HepG2 (cell line): ENCODE measurements around the gene CTDP1. TPM values are rescaled to one million over a fixed set of nuclear protein-coding genes. Genes with fewer than 3 reads are reported as not detected.

Source experiments
- ATAC-seq: fragments of 200-7000 bp; cut with Tn5 transposase; 3 replicates; pipeline ENCODE4 v1.9.1; 2020; ENCODE audit warnings: mild to moderate bottlenecking, moderate library complexity
- BruUV-seq: library from RNA; stranded (reverse); fragments of 400-500 nt; replicated peaks from 2 replicates; lab custom pipeline; 2021; lab: Mats Ljungman, UMichigan
- CTCF ChIA-PET: fragments of 300-600 bp; formaldehyde crosslinking; extraction: SDS; loops from one replicate; lab custom pipeline; 2021; ENCODE audit warnings: low total read pairs, inconsistent platforms, low intra/inter-chr PET ratio; lab: Yijun Ruan, JAX
- POLR2A ChIA-PET: fragments of 350-600 bp; sonication (Branson Sonifier 250); formaldehyde crosslinking; loops from one replicate; lab custom pipeline; 2020; ENCODE audit warnings: antibody characterized with exemption, inconsistent platforms; lab: Yijun Ruan, JAX
- DNase-seq: peaks from one replicate; pipeline ENCODE4 v3.0.0-alpha.2; 2015; ENCODE audit warnings: low spot score
- FAIRE-seq: peaks from 3 replicates; lab custom pipeline; 2011; peaks lifted over from hg19 to GRCh38; lab: Jason Lieb, UNC
- H2AFZ ChIP-seq: one replicate; pipeline ENCODE4 v1.6.1; 2011; ENCODE audit warnings: low read length, inconsistent platforms
- H3K27ac ChIP-seq: fragments of 300-600 bp; 3 replicates; pipeline ENCODE4 v1.8.0; 2011; ENCODE audit warnings: mixed run types, mild to moderate bottlenecking, mixed read lengths, low read length, inconsistent platforms; ENCODE audit not compliant: insufficient read depth; ENCODE audit errors: extremely low read length
- H3K27me3 ChIP-seq, 2 experiments: fragments of 200-600 bp in 1 of 2; 2 replicates in 1 of 2; 3 replicates in 1 of 2; pipeline versions ENCODE4 v1.6.0 to v1.8.0; 2011; ENCODE audit warnings: low read length in 2 of 2, mild to moderate bottlenecking in 2 of 2, moderate library complexity in 2 of 2, inconsistent platforms in 1 of 2; ENCODE audit not compliant: insufficient read depth in 2 of 2, control insufficient read depth in 1 of 2
- H3K36me3 ChIP-seq, 2 experiments: fragments of 200-600 bp in 1 of 2; replicated peaks in 1 of 2; 2 replicates in 1 of 2; 3 replicates in 1 of 2; pipeline versions ENCODE4 v1.5.1 to v1.8.0; 2011; ENCODE audit warnings: low read length in 2 of 2, inconsistent platforms in 1 of 2; ENCODE audit not compliant: insufficient read depth in 2 of 2, control insufficient read depth in 1 of 2
- H3K4me1 ChIP-seq: 2 replicates; pipeline ENCODE4 v1.5.1; 2012; ENCODE audit warnings: low read length, inconsistent platforms; ENCODE audit not compliant: insufficient read depth
- H3K4me2 ChIP-seq: 2 replicates; pipeline ENCODE4 v1.6.0; 2011; ENCODE audit warnings: low read depth, low read length, inconsistent platforms
- H3K4me3 ChIP-seq, 3 experiments: fragments of 200-600 bp in 1 of 3; sonication (generic), shearing (Covaris generic) in 1 of 3; replicated peaks in 1 of 3; 2 replicates each; pipeline ENCODE4 v1.5.1; 2011 to 2016; ENCODE audit warnings: low read length in 3 of 3, inconsistent platforms in 2 of 3, low read depth in 2 of 3, mild to moderate bottlenecking in 2 of 3, control low read depth in 1 of 3, mixed read lengths in 1 of 3; ENCODE audit not compliant: insufficient read depth in 1 of 3
- H3K79me2 ChIP-seq: one replicate; pipeline ENCODE4 v1.6.1; 2011; ENCODE audit warnings: low read length, inconsistent platforms; ENCODE audit not compliant: insufficient read depth
- H3K9ac ChIP-seq: 2 replicates; pipeline ENCODE4 v1.6.0; 2011; ENCODE audit warnings: mild to moderate bottlenecking, low read depth, low read length, inconsistent platforms; ENCODE audit not compliant: insufficient read depth
- H3K9me3 ChIP-seq: 2 replicates; pipeline ENCODE4 v1.5.1; 2012; ENCODE audit warnings: mild to moderate bottlenecking, low read length
- H4K20me1 ChIP-seq: 2 replicates; pipeline ENCODE4 v1.6.0; 2011; ENCODE audit warnings: inconsistent platforms, mild to moderate bottlenecking, low read length, moderate library complexity; ENCODE audit not compliant: insufficient read depth
- KAT8 ChIP-seq: IDR thresholded peaks from 2 replicates; pipeline ENCODE4 v1.6.1; 2016; ENCODE audit warnings: missing genetic modification reagents, missing compliant biosample characterization
- KDM1A ChIP-seq: IDR thresholded peaks from 2 replicates; pipeline ENCODE4 v1.6.1; 2016; ENCODE audit warnings: missing compliant biosample characterization
- KDM5B ChIP-seq: sonication (generic); formaldehyde crosslinking; IDR thresholded peaks from 2 replicates; pipeline ENCODE4 v1.4.0; 2020; ENCODE audit warnings: missing genetic modification reagents, mild to moderate bottlenecking, borderline replicate concordance
- MAFG ChIP-seq: sonication (generic); formaldehyde crosslinking; IDR thresholded peaks from 2 replicates; pipeline ENCODE4 v1.5.1; 2020; ENCODE audit warnings: mild to moderate bottlenecking, missing genetic modification reagents
- MATR3 ChIP-seq: sonication (generic); formaldehyde crosslinking; IDR thresholded peaks from 2 replicates; pipeline ENCODE4 v1.4.0; 2020; ENCODE audit warnings: missing genetic modification reagents
- MIER2 ChIP-seq: IDR thresholded peaks from 2 replicates; pipeline ENCODE4 v1.6.1; 2016; ENCODE audit warnings: missing biosample characterization, missing genetic modification reagents
- NCOA1 ChIP-seq: sonication (generic); formaldehyde crosslinking; IDR thresholded peaks from 2 replicates; pipeline ENCODE4 v1.9.0; 2021; ENCODE audit warnings: missing genetic modification reagents
- ONECUT2 ChIP-seq: sonication (generic); formaldehyde crosslinking; IDR thresholded peaks from 2 replicates; pipeline ENCODE4 v1.4.0; 2020; ENCODE audit warnings: missing genetic modification reagents
- PHF21A ChIP-seq: sonication (generic); formaldehyde crosslinking; IDR thresholded peaks from 2 replicates; pipeline ENCODE4 v1.5.0; 2020; ENCODE audit warnings: mild to moderate bottlenecking, missing genetic modification reagents
- SRSF4 ChIP-seq: fragments of 200-400 bp; formaldehyde crosslinking; IDR thresholded peaks from one replicate; pipeline ENCODE4 v1.6.1; 2018; ENCODE audit warnings: mild to moderate bottlenecking, low read depth, low read length, moderate library complexity; ENCODE audit not compliant: poor library complexity, severe bottlenecking
- ZBTB49 ChIP-seq: sonication (generic); formaldehyde crosslinking; IDR thresholded peaks from 2 replicates; pipeline ENCODE4 v1.4.0; 2020; ENCODE audit warnings: missing genetic modification reagents, borderline replicate concordance
- ZMYM3 ChIP-seq: sonication (generic); formaldehyde crosslinking; IDR thresholded peaks from 2 replicates; pipeline ENCODE4 v1.5.1; 2020; ENCODE audit warnings: mild to moderate bottlenecking, missing genetic modification reagents
- ZNF260 ChIP-seq: sonication (generic); formaldehyde crosslinking; IDR thresholded peaks from 2 replicates; pipeline ENCODE4 v1.4.0; 2020; ENCODE audit warnings: missing genetic modification reagents, low read depth, mild to moderate bottlenecking, borderline replicate concordance
- ZNF282 ChIP-seq: fragments of 450-650 bp; IDR thresholded peaks from 2 replicates; pipeline ENCODE4 v1.6.1; 2018; ENCODE audit not compliant: partially characterized antibody
- ZNF543 ChIP-seq: sonication (generic); formaldehyde crosslinking; IDR thresholded peaks from 2 replicates; pipeline ENCODE4 v1.4.0; 2020; ENCODE audit warnings: mild to moderate bottlenecking, missing genetic modification reagents
- ZNF597 ChIP-seq: sonication (generic); formaldehyde crosslinking; IDR thresholded peaks from 2 replicates; pipeline ENCODE4 v1.5.0; 2020; ENCODE audit warnings: missing genetic modification reagents
- ZNF747 ChIP-seq: sonication (generic); formaldehyde crosslinking; IDR thresholded peaks from 2 replicates; pipeline ENCODE4 v1.8.1; 2023; ENCODE audit warnings: missing genetic modification reagents, mild to moderate bottlenecking, borderline replicate concordance
- ZNF776 ChIP-seq: sonication (generic); formaldehyde crosslinking; IDR thresholded peaks from 2 replicates; pipeline ENCODE4 v1.4.0; 2020; ENCODE audit warnings: mild to moderate bottlenecking, missing genetic modification reagents
- ZNF782 ChIP-seq: sonication (generic); formaldehyde crosslinking; IDR thresholded peaks from 2 replicates; pipeline ENCODE4 v1.4.0; 2020; ENCODE audit warnings: missing genetic modification reagents, mild to moderate bottlenecking, borderline replicate concordance
- WGBS: methylation state at CpG from one replicate; pipeline ENCODE4 v1.1.6; 2017; ENCODE audit warnings: low lambda C conversion rate; 5-methylcytosine and 5-hydroxymethylcytosine counted together
- in situ Hi-C: cut with HindIII; loops from 2 replicates; pipeline ENCODE4 v1.10.0; 2017; ENCODE audit warnings: low pct_unique_long_range_greater_than_20kb; ENCODE audit not compliant: extremely low pct_ligation_motif_present
- intact Hi-C: fragments of 100-400 bp; cut with micrococcal nuclease; formaldehyde crosslinking; loops from one replicate; pipeline ENCODE4 v1.10.0; 2022; ENCODE audit not compliant: unreplicated experiment
- polyA plus RNA-seq, 8 experiments: library from polyadenylated mRNA; depleted of rRNA in 3 of 8; stranded (reverse) in 7 of 8; unstranded in 1 of 8; fragments of >200 nt; fragmentation: Illumina TruSeq in 4 of 8; extraction: Trizol in 4 of 8; gene quantifications; 2 replicates each; pipeline versions ENCODE4 v1.2.1 to v1.2.3, GENCODE V29; 2011 to 2016; ENCODE audit warnings: low read depth in 4 of 8, missing spikeins in 1 of 8, mixed read lengths in 1 of 8; ENCODE audit not compliant: insufficient read depth in 1 of 8
- total RNA-seq, 5 experiments: library from RNA; depleted of rRNA; stranded (reverse); fragments of >200 nt; fragmentation: Illumina TruSeq; extraction: Trizol; gene quantifications; 2 replicates each; pipeline ENCODE4 v1.2.3, GENCODE V29; 2016; ENCODE audit warnings: low read depth in 1 of 5
- TF ChIP-seq, protein P1 (sequence below): sonication (generic); formaldehyde crosslinking; IDR thresholded peaks from 2 replicates; pipeline ENCODE4 v1.4.0; 2020; ENCODE audit warnings: missing genetic modification reagents, mild to moderate bottlenecking, borderline replicate concordance

Gene CTDP1
- total and polyA plus RNA-seq, 2 of the 13 experiments (the other 11 are each of a cell fraction or from before 2014, with no cell fraction given), result 6.9 to 11.0 TPM

DNA sequence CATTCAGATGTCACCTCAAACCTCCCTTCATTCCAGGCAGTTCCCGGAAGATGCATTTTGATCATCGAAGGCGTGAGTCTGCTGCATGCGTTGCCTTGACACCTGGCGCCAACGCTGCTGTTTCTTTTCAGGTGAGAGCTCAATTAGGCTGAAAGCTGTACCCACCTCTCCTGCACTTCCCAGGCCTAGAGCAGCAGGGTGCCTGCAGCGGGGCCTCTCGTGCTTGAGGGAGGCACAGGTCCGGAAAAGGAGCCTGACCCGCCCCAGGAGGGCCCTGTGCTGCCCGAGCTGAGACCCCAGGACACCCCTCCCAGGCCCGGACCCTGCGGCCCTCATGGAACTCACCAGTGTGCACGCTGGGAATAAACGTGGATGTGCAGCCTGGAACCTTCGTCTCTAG, 86.7 kb downstream of the CTDP1 start:
- H3K9ac ChIP-seq, result no peak overlapping the region
- no peaks in the 10 kb centered on the region for H3K9me3 ChIP-seq
- ATAC-seq, result peak; percentile 23
- no peaks in the 10 kb centered on the region for H3K36me3 ChIP-seq
- no peaks in the 10 kb centered on the region for H3K79me2 ChIP-seq
- H2AFZ ChIP-seq, result no peak overlapping the region
- ChIA-PET CTCF (no interaction called here), POLR2A (no interaction called here)
- H3K4me1 ChIP-seq, result no peaks in the 10 kb centered on the region
- no peak overlapping the region for H3K4me2 ChIP-seq
- no TSS peak for BruUV-seq
- WGBS, result 38% methylated on average over 11 of the region's 16 CpGs
- intact Hi-C loops, result no loop called here
- no peak for DNase-seq
- no peaks in the 10 kb centered on the region for H4K20me1 ChIP-seq
- TF ChIP-seq ZNF597 (CRISPR knock-in tag) (no peak), ZMYM3 (CRISPR knock-in tag) (no peak), KDM1A (CRISPR knock-in tag) (no peak), ZNF776 (CRISPR knock-in tag) (no peak), ZBTB49 (no peak), PHF21A (CRISPR knock-in tag) (no peak), ZNF282 (no peak), MIER2 (no peak), MATR3 (CRISPR knock-in tag) (no peak), SRSF4 (no peak), ZNF747 (CRISPR knock-in tag) (no peak), ZNF782 (CRISPR knock-in tag) (no peak), KDM5B (CRISPR knock-in tag) (no peak), KAT8 (CRISPR knock-in tag) (no peak), ZNF260 (no peak), NCOA1 (CRISPR knock-in tag) (no peak), ONECUT2 (CRISPR knock-in tag) (no peak), MAFG (CRISPR knock-in tag) (no peak), ZNF543 (CRISPR knock-in tag) (no peak)
- TF ChIP-seq, protein P1, sequence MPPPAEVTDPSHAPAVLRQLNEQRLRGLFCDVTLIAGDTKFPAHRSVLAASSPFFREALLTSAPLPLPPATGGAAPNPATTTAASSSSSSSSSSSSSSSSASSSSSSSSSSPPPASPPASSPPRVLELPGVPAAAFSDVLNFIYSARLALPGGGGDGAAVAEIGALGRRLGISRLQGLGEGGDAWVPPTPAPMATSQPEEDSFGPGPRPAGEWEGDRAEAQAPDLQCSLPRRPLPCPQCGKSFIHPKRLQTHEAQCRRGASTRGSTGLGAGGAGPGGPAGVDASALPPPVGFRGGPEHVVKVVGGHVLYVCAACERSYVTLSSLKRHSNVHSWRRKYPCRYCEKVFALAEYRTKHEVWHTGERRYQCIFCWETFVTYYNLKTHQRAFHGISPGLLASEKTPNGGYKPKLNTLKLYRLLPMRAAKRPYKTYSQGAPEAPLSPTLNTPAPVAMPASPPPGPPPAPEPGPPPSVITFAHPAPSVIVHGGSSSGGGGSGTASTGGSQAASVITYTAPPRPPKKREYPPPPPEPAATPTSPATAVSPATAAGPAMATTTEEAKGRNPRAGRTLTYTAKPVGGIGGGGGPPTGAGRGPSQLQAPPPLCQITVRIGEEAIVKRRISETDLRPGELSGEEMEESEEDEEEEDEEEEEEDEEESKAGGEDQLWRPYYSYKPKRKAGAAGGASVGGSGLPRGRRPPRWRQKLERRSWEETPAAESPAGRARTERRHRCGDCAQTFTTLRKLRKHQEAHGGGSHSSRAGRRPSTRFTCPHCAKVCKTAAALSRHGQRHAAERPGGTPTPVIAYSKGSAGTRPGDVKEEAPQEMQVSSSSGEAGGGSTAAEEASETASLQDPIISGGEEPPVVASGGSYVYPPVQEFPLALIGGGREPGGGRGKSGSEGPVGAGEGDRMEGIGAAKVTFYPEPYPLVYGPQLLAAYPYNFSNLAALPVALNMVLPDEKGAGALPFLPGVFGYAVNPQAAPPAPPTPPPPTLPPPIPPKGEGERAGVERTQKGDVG, result no peak
- FAIRE-seq, result no peak
- H3K4me3 ChIP-seq, result no peak overlapping the region
- H3K27me3 ChIP-seq, result peaks cover 0 to 36% of the 10 kb centered on the region in 2 experiments; a peak in 3 of 5 replicates
- in situ Hi-C loops, result no loop called here
- no peak overlapping the region for H3K27ac ChIP-seq
